Measurements from ENCODE around the gene PLAC8. TPM values are rescaled to one million over a fixed set of nuclear protein-coding genes. Genes with fewer than 3 reads are reported as not detected.
"Not testable (repeated sequence)": the region's sequence is repeated elsewhere in the genome, so short reads cannot be mapped to it uniquely, and the experiment has no call there.

Gene PLAC8
- total and polyA plus RNA-seq, 8 donors: 10.5 to 372 (median 47.3) TPM

DNA sequence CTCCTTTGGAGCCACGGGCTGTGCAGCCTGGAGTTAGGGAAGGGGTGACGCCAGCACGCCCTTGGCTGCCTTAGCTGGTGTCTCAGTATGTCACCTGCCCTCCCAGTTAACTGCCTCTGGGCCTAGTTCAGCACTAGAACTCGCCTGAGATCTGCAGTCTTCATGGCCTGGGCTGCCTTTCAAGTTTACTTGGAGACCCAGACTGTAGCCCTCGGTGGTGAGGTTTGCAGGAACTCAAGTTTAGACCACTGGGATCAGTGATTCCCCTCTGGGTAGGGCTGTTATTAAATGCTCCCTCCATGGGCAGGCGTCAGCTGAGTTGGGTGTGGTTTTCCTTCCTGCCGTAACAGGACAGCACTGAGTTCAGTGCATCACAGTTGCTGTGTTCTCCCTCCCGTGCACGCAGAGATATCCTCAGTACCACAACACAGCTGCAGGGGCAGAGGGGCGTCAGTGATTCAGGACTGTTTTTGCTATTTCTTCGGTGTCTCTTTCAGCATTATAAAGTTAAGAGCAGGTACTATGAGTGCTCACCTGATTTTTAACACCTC is 30.5 kb downstream of the PLAC8 start:
- intact Hi-C loops (cut with DNase I; ENCODE audit: low total_unique reads): no loop called here
- no peak overlapping the region for H3K4me3 ChIP-seq
- 62 to 75% (median 71%) methylated on average over 9 to 11 of the region's 11 CpGs for WGBS, 5 donors
- peak in 1 of 2 donors; percentile 63 for DNase-seq
- no peaks in the 10 kb centered on the region for H3K27me3 ChIP-seq
- peaks cover 0 to 4% (median 0%) of the 10 kb centered on the region in 4 donors for H3K36me3 ChIP-seq
- H3K4me1 ChIP-seq: peaks cover 0 to 5% (median 0%) of the 10 kb centered on the region in 4 donors
- H3K27ac ChIP-seq: no peak overlapping the region
- TF ChIP-seq, protein P1, sequence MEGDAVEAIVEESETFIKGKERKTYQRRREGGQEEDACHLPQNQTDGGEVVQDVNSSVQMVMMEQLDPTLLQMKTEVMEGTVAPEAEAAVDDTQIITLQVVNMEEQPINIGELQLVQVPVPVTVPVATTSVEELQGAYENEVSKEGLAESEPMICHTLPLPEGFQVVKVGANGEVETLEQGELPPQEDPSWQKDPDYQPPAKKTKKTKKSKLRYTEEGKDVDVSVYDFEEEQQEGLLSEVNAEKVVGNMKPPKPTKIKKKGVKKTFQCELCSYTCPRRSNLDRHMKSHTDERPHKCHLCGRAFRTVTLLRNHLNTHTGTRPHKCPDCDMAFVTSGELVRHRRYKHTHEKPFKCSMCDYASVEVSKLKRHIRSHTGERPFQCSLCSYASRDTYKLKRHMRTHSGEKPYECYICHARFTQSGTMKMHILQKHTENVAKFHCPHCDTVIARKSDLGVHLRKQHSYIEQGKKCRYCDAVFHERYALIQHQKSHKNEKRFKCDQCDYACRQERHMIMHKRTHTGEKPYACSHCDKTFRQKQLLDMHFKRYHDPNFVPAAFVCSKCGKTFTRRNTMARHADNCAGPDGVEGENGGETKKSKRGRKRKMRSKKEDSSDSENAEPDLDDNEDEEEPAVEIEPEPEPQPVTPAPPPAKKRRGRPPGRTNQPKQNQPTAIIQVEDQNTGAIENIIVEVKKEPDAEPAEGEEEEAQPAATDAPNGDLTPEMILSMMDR (IDR thresholded peaks at IDR 0.05): no peak
- TF ChIP-seq POLR2AphosphoS5 (IDR thresholded peaks at IDR 0.05): no peak
- TF ChIP-seq EP300 (IDR thresholded peaks at IDR 0.05): no peak
- no peak for TF ChIP-seq POLR2A (IDR thresholded peaks at IDR 0.05)
- no peaks in the 10 kb centered on the region for H3K9me3 ChIP-seq

GRCh38 chr4:83082777-83083176 is 31.8 kb downstream of the PLAC8 start:
- intact Hi-C loops (cut with DNase I; ENCODE audit: low total_unique reads): no loop called here
- H3K4me1 ChIP-seq: peaks cover 0 to 5% (median 0%) of the 10 kb centered on the region in 4 donors
- no peaks in the 10 kb centered on the region for H3K36me3 ChIP-seq
- no peak overlapping the region for H3K4me3 ChIP-seq
- TF ChIP-seq, protein P1 (IDR thresholded peaks at IDR 0.05): no peak
- TF ChIP-seq POLR2A (IDR thresholded peaks at IDR 0.05) (no peak), POLR2AphosphoS5 (IDR thresholded peaks at IDR 0.05) (no peak), EP300 (IDR thresholded peaks at IDR 0.05) (no peak)
- 54 to 77% (median 59%) methylated on average over 4 of the region's 4 CpGs for WGBS, 5 donors
- DNase-seq: peak in 1 of 2 donors; percentile 45
- H3K9me3 ChIP-seq: no peaks in the 10 kb centered on the region
- no peak overlapping the region for H3K27ac ChIP-seq
- no peaks in the 10 kb centered on the region for H3K27me3 ChIP-seq

GRCh38 chr4:83080561-83080960 is 34.0 kb downstream of the PLAC8 start:
- DNase-seq: no peak
- 90 to 95% (median 95%) methylated on average over 6 of the region's 6 CpGs for WGBS, 5 donors
- TF ChIP-seq, protein P1 (IDR thresholded peaks at IDR 0.05): no peak
- TF ChIP-seq POLR2A (IDR thresholded peaks at IDR 0.05) (no peak), EP300 (IDR thresholded peaks at IDR 0.05) (no peak), POLR2AphosphoS5 (IDR thresholded peaks at IDR 0.05) (no peak)
- intact Hi-C loops (cut with DNase I; ENCODE audit: low total_unique reads): no loop called here
- H3K27me3 ChIP-seq: no peaks in the 10 kb centered on the region
- H3K4me1 ChIP-seq: peaks cover 0 to 5% (median 0%) of the 10 kb centered on the region in 4 donors
- H3K4me3 ChIP-seq: no peak overlapping the region
- no peak overlapping the region for H3K27ac ChIP-seq
- H3K9me3 ChIP-seq: no peaks in the 10 kb centered on the region
- peaks cover 0 to 19% (median 19%) of the 10 kb centered on the region in 4 donors for H3K36me3 ChIP-seq

- TF ChIP-seq, protein P1 (IDR thresholded peaks at IDR 0.05): no peak
- no peak for TF ChIP-seq POLR2AphosphoS5 (IDR thresholded peaks at IDR 0.05)
- no peak for TF ChIP-seq EP300 (IDR thresholded peaks at IDR 0.05)
- TF ChIP-seq POLR2A (IDR thresholded peaks at IDR 0.05): no peak
- peak in 1 of 2 donors; percentile 17 for DNase-seq
- 59 to 84% (median 67%) methylated on average over 4 of the region's 4 CpGs for WGBS, 5 donors
- H3K4me3 ChIP-seq: no peak overlapping the region
- H3K36me3 ChIP-seq: peaks cover 4 to 61% (median 55%) of the 10 kb centered on the region in 4 donors
- intact Hi-C loops (cut with DNase I; ENCODE audit: low total_unique reads): loop anchor here (10.0 kb wide), 1 partner anchor 179 kb away; no protein-coding TSS in a partner anchor
- H3K27me3 ChIP-seq: no peaks in the 10 kb centered on the region
- H3K9me3 ChIP-seq: no peaks in the 10 kb centered on the region
- no peak overlapping the region for H3K27ac ChIP-seq
- H3K4me1 ChIP-seq: peaks cover 0 to 5% (median 2%) of the 10 kb centered on the region in 4 donors
These were observed 39.0 kb downstream of the PLAC8 start for GRCh38 chr4:83075311-83076095.

- intact Hi-C loops (cut with DNase I; ENCODE audit: low total_unique reads): loop anchor here (10.0 kb wide), 1 partner anchor 180 kb away; no protein-coding TSS in a partner anchor
These were observed 39.7 kb downstream of the PLAC8 start for GRCh38 chr4:83074783-83075182.

More at GRCh38 chr4:83074783-83075182, 39.7 kb downstream of the PLAC8 start:
- H3K36me3 ChIP-seq: peaks cover 4 to 66% (median 62%) of the 10 kb centered on the region in 4 donors
- not testable (repeated sequence) for H3K27me3 ChIP-seq, H3K4me1 ChIP-seq, DNase-seq, H3K27ac ChIP-seq, H3K4me3 ChIP-seq, H3K9me3 ChIP-seq
- 83 to 95% (median 92%) methylated on average over 7 of the region's 7 CpGs for WGBS, 5 donors

Data from stomach (tissue), 9 donors.